ENCODE data around the gene KCTD1. TPM values are rescaled to one million over a fixed set of nuclear protein-coding genes. Genes with fewer than 3 reads are reported as not detected.

Gene KCTD1
- total and polyA plus RNA-seq, 2 of the 8 experiments (the other 6 are each of a cell fraction or from before 2014, with no cell fraction given): 7.7 to 14.0 TPM

DNA sequence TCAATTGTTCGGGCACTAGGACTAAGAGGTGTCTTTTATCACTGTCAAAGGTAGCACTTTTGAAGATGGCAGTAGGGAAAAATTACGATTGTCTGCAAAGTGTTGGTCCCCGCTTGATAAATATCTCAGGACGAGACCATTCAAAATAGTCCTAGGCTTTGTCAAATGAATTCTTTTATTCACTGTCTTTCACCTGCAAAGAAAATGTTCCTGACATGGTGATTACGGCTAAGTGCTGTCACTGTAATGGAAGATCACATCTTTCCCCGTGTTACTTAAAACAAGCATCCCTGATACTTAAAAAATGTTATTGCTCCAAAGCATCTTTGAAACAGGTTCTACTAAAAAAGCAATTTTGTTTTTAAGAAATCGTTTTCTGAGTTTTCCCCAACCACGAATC lies 71.7 kb downstream of the KCTD1 start:
- Histone ChIP-seq H3K4me2 (ENCODE audit: insufficient read depth in 1 of 2, low read depth in 2 of 2, low read length in 2 of 2) (no peak overlapping the region), H3K18ac (ENCODE audit: extremely low read depth, low read length) (no peak overlapping the region; the same call in 1 of the 2 replicates), H2AK5ac (ENCODE audit: low read depth, low read length) (no peak overlapping the region), H2AFZ (ENCODE audit: low read length) (no peak overlapping the region), H3K23me2 (ENCODE audit: low read depth, low read length) (no peaks in the 10 kb centered on the region), H3K27ac (ENCODE audit: low read depth, low read length) (no peak overlapping the region), H4K20me1 (replicated peaks in 1 of 2; ENCODE audit: control insufficient read depth in 1 of 2, insufficient read depth in 2 of 2, low read length in 2 of 2) (no peaks in the 10 kb centered on the region), H2BK12ac (ENCODE audit: low read depth, low read length) (no peak overlapping the region), H3K9me3 (ENCODE audit: insufficient read depth in 2 of 2, low read depth in 1 of 2, low read length in 1 of 2) (no peaks in the 10 kb centered on the region), H3K4me3 (ENCODE audit: extremely low read depth in 1 of 4, insufficient read depth in 2 of 4, low read depth in 3 of 4, low read length in 4 of 4) (no peak overlapping the region), H2BK15ac (ENCODE audit: low read length) (no peak overlapping the region), H3K36me3 (ENCODE audit: control insufficient read depth in 2 of 4, insufficient read depth in 4 of 4, low read length in 3 of 4) (peaks cover 0 to 5% (median 0%) of the 10 kb centered on the region in 4 experiments; a peak in 2 of 8 replicates), H3K14ac (ENCODE audit: insufficient read length) (no peak overlapping the region), H3K23ac (ENCODE audit: insufficient read length) (no peak overlapping the region), H3K79me1 (ENCODE audit: low read depth, low read length) (no peaks in the 10 kb centered on the region), H3K4me1 (replicated peaks in 1 of 4; ENCODE audit: control insufficient read depth in 3 of 4, insufficient read depth in 4 of 4, low read length in 3 of 4) (peaks cover 7 to 18% (median 12%) of the 10 kb centered on the region in 4 experiments), H3K79me2 (ENCODE audit: control insufficient read depth in 1 of 2, insufficient read depth in 2 of 2, low read length in 2 of 2) (no peaks in the 10 kb centered on the region), H2BK20ac (ENCODE audit: low read length) (no peak overlapping the region), H2BK120ac (replicated peaks; ENCODE audit: low read depth, low read length) (no peak overlapping the region), H4K91ac (replicated peaks; ENCODE audit: insufficient read length, low read length) (no peak overlapping the region), H2BK5ac (ENCODE audit: low read depth, low read length) (no peak overlapping the region), H3K56ac (replicated peaks; ENCODE audit: insufficient read length, low read depth, low read length) (no peak overlapping the region), H4K8ac (ENCODE audit: extremely low read depth, insufficient read depth, low read length) (no peak overlapping the region), H3K4ac (replicated peaks; ENCODE audit: insufficient read length, low read depth, low read length) (no peak overlapping the region), H4K5ac (ENCODE audit: insufficient read length, low read depth, low read length) (no peak overlapping the region), H3K27me3 (replicated peaks in 1 of 4; ENCODE audit: control insufficient read depth in 3 of 4, extremely low read depth in 1 of 4, insufficient read depth in 3 of 4, low read length in 3 of 4) (no peaks in the 10 kb centered on the region; a peak in 1 of 7 replicates), H3K9ac (replicated peaks in 1 of 4; ENCODE audit: extremely low read depth in 1 of 4, low read depth in 3 of 4, low read length in 3 of 4) (no peak overlapping the region)
- no peak for TF ChIP-seq GABPA (IDR thresholded peaks at IDR 0.05; ENCODE audit: borderline replicate concordance, insufficient read depth, low read length)
- no peak for TF ChIP-seq HDAC6 (IDR thresholded peaks at IDR 0.05; ENCODE audit: low read depth, low read length)
- no peak for TF ChIP-seq SIN3A (conservative IDR thresholded peaks at IDR 0.05 in 1 of 2, IDR thresholded peaks at IDR 0.05 in 1 of 2; ENCODE audit: low read depth in 1 of 2, low read length in 2 of 2)
- DNase-seq (ENCODE audit: low read depth in 1 of 2, low spot score in 2 of 2) (no peak), FAIRE-seq (peak; percentile 36)
- WGBS, 2 experiments (ENCODE audit: extremely low coverage in 1 of 2, insufficient coverage in 1 of 2, insufficient read length in 1 of 2, insufficient replicate concordance in 2 of 2, low coverage in 1 of 2, low lambda C conversion rate in 2 of 2, missing lambda C conversion rate in 1 of 2): 89% methylated on average over 8 of the region's 8 CpGs; no CpG with 5 or more reads in 1 of the 2 experiments
- ChIA-PET POLR2A (ENCODE audit: partially characterized antibody) (no interaction called here), CTCF (ENCODE audit: partially characterized antibody) (interaction anchor here (2.5 to 3.0 kb wide), 2 partner anchors 9 to 11 kb away, joined by 6 to 20 read pairs; no protein-coding TSS in a partner anchor)

Measured in H1 (cell line).